CD4-positive, alpha-beta T cell treated with Interleukin-17A for 4 hours (primary cell): ENCODE data around the gene DAB2.
"Not testable (repeated sequence)": the region's sequence is repeated elsewhere in the genome, so short reads cannot be mapped to it uniquely, and the experiment has no call there.

ENCODE experiments used
- DNase-seq: peaks from one replicate; pipeline ENCODE4 v3.0.0-alpha.2; 2020; ENCODE audit warnings: mixed read lengths

The DAB2 gene

GRCh38 chr5:39417979-39418378 is 6.8 kb downstream of the DAB2 start:
- DNase-seq, result no peak

GRCh38 chr5:39415201-39415600 is 9.6 kb downstream of the DAB2 start:
- DNase-seq, result no peak

- DNase-seq, result no peak
Observed at GRCh38 chr5:39414426-39414825, 10.4 kb downstream of the DAB2 start.

GRCh38 chr5:39413771-39414170 is 11.0 kb downstream of the DAB2 start:
- DNase-seq, result no peak

GRCh38 chr5:39412721-39413394 is 11.9 kb downstream of the DAB2 start:
- DNase-seq, result no peak

- no peak for DNase-seq
Observed at GRCh38 chr5:39411985-39412384, 12.8 kb downstream of the DAB2 start.

- no peak for DNase-seq
Observed at GRCh38 chr5:39411061-39411460, 13.7 kb downstream of the DAB2 start.

- DNase-seq, result no peak
Observed at GRCh38 chr5:39409033-39409432, 15.7 kb downstream of the DAB2 start.

- DNase-seq, result no peak
Observed at GRCh38 chr5:39405083-39405843, 19.5 kb downstream of the DAB2 start.

GRCh38 chr5:39403761-39404160 is 21.0 kb downstream of the DAB2 start:
- not testable (repeated sequence) for DNase-seq

- DNase-seq, result not testable (repeated sequence)
Observed at GRCh38 chr5:39402140-39402539, 22.6 kb downstream of the DAB2 start.

- no peak for DNase-seq
Observed at GRCh38 chr5:39400713-39401578, 23.8 kb downstream of the DAB2 start.

- no peak for DNase-seq
Observed at GRCh38 chr5:39399135-39400036, 25.4 kb downstream of the DAB2 start.

GRCh38 chr5:39396843-39397242 is 27.9 kb downstream of the DAB2 start:
- DNase-seq, result no peak

- DNase-seq, result no peak
Observed at GRCh38 chr5:39395521-39395920, 29.3 kb downstream of the DAB2 start.

- DNase-seq, result no peak
Observed at GRCh38 chr5:39394946-39395345, 29.8 kb downstream of the DAB2 start.

GRCh38 chr5:39390945-39391344 is 33.8 kb downstream of the DAB2 start:
- no peak for DNase-seq

GRCh38 chr5:39387293-39387692 is 37.5 kb downstream of the DAB2 start:
- no peak for DNase-seq

- no peak for DNase-seq
Observed at GRCh38 chr5:39384271-39384670, 40.5 kb downstream of the DAB2 start.

GRCh38 chr5:39381376-39381775 is 43.4 kb downstream of the DAB2 start:
- DNase-seq, result no peak

- no peak for DNase-seq
Observed at GRCh38 chr5:39379693-39380092, 45.1 kb downstream of the DAB2 start.

GRCh38 chr5:39377613-39378012 is 47.2 kb downstream of the DAB2 start:
- DNase-seq, result no peak
